ENCODE data around the gene PRKACA. TPM values are rescaled to one million over a fixed set of nuclear protein-coding genes. Genes with fewer than 3 reads are reported as not detected.
"Not testable (repeated sequence)": the region's sequence is repeated elsewhere in the genome, so short reads cannot be mapped to it uniquely, and the experiment has no call there.

The PRKACA gene
- total RNA-seq, 1 donor from 2014 or later, result 78.0 TPM

- ATAC-seq, result no peak
- intact Hi-C loops (cut with DNase I), result loop anchor here (5.0 kb wide), 1 partner anchor 176 kb away; no protein-coding TSS in a partner anchor
These were observed 59.1 kb downstream of the PRKACA start for GRCh38 chr19:14058182-14059092.

GRCh38 chr19:14056741-14057356, 60.7 kb downstream of the PRKACA start:
- DNase-seq (ENCODE audit: low spot score) (no peak), ATAC-seq (peak; percentile 13)
- intact Hi-C loops (cut with DNase I), result loop anchor here (5.0 kb wide), 1 partner anchor 175 kb away; no protein-coding TSS in a partner anchor

More at GRCh38 chr19:14058182-14059092, 59.1 kb downstream of the PRKACA start:
- no peak for DNase-seq (ENCODE audit: low spot score)

GRCh38 chr19:14056069-14056666, 61.4 kb downstream of the PRKACA start:
- intact Hi-C loops (cut with DNase I), result loop anchor here (5.0 kb wide), 1 partner anchor 174 kb away; no protein-coding TSS in a partner anchor
- peak; percentile 11 for ATAC-seq

DNA sequence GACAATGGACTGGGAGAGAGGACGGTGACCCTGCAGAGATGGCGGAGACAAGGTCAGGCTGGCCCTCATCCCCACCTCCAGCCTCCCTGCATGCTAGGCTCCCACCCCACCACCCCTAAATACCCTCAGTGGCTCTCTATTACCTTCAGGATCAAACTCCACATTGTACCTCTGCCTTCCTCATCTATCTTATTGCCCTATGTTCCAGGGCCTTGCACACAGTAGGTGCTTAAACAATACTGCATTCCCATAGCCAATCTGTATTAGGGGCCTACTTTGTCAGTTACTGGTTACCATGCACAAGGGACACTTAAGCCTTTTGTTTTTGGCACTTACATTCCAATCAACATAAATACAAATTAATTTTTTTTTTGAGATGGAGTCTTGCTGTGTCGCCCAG, 62.2 kb downstream of the PRKACA start:
- intact Hi-C loops (cut with DNase I), result loop anchor here (5.0 kb wide), 1 partner anchor 173 kb away; no protein-coding TSS in a partner anchor
- no peak for ATAC-seq
- no peak for DNase-seq (ENCODE audit: low spot score)

More at GRCh38 chr19:14056069-14056666, 61.4 kb downstream of the PRKACA start:
- DNase-seq (ENCODE audit: low spot score), result no peak

DNA sequence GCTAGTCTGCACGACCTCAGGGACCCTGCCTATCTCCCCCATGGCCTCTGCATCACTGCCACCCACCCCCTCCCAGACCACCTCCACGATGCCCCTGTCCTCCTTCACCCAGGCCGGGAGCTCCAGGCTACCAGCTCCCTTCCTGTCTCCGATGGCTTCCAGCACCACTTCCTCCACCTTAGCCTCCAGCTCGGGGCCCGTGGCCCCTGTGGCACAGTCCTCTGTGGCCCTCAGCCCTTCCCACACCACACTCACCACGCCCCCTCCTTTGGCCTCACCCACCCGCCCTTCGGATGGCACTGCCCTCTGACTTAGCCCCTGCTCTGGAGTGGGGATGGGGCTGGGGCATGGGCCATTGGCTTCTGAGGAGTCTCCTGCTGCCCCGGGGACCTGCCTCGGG, 62.8 kb downstream of the PRKACA start:
- intact Hi-C loops (cut with DNase I), result loop anchor here (5.0 kb wide), 1 partner anchor 172 kb away; no protein-coding TSS in a partner anchor
- DNase-seq (ENCODE audit: low spot score) (no peak), ATAC-seq (no peak)

DNA sequence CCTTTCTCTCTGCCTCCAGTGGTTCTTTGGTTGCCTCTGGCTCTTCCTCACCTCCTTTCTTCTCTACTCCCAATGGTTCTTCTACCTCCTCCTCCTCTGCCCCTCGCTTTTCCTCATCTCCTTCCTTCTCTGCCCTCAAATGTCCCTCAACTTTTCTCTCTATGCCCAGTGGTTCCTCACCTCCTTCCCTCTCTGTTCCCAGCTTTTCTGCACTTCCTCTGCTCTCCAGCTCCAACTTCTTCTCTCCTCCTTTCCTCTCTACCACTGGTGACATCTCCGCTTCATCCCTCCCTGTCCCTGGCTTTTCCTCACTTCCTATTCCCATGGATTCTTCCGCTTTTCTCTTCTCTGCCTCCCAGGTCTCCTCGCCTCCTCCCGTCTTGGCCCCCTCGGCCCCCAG, 63.5 kb downstream of the PRKACA start:
- ATAC-seq (no peak), DNase-seq (ENCODE audit: low spot score) (no peak)
- intact Hi-C loops (cut with DNase I), result no loop called here

DNA sequence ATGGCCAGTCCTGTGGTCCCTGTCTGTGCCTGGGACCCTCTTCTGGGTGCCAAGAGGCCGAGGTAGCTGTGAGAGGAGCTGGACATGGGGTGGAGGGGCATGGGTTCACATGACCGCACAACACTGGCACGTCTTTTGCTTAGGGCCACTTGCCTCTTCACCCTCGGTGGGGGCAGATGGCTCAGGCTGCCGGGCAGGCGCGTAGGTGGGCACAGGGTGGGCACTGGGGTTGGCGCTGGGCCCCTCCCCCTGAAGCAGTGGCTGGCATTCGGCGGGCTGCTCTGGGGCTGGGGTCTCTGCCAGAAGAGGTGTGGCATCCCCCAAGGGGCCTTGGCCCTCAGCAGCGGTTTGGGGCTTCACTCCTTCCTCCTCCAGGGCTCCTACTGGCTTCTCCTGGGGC, 64.1 kb downstream of the PRKACA start:
- ATAC-seq, result no peak
- DNase-seq (ENCODE audit: low spot score), result no peak
- intact Hi-C loops (cut with DNase I), result no loop called here

DNA sequence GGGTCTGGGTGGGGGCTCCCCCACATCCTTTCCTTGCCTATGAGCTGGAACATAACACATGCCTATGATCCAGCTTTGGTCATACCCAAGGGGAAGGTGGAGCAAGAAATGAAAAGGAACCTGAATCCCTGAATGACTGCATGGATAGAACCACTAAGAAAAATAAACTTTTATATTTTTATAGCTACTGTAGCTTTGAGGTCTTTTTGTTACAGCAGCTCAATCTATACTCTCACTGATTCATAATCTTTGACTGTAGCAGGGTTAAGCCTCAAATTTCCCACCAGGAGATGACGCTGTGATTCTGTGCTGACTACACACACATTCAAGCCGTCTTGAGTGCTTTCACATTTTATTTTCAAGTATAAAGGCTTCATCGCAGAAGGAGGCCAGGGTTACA, 64.5 kb downstream of the PRKACA start:
- DNase-seq (ENCODE audit: low spot score) (no peak), ATAC-seq (no peak)
- intact Hi-C loops (cut with DNase I), result no loop called here

DNA sequence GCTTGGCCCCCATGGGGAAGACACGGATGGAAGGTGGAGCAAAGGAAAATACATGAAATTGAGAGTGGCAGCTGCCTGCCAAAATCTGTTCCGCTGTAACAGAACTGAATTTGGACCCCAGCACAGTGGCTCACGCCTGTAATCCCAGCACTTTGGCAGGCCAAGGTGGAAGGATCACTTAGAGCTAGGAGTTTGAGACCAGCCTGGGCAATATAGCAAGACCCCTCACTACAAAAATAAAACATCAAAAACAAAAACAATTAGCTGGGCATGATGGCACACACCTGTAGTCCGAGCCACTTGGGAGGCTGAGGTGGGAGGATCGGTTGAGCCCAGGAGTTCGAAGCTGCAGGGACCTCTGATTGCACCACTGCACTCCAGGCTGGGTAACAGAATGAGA, 65.1 kb downstream of the PRKACA start:
- intact Hi-C loops (cut with DNase I), result no loop called here
- DNase-seq (ENCODE audit: low spot score) (no peak), ATAC-seq (no peak)

GRCh38 chr19:14051980-14052379, 65.6 kb downstream of the PRKACA start:
- no peak for DNase-seq (ENCODE audit: low spot score)
- no peak for ATAC-seq
- intact Hi-C loops (cut with DNase I), result no loop called here

DNA sequence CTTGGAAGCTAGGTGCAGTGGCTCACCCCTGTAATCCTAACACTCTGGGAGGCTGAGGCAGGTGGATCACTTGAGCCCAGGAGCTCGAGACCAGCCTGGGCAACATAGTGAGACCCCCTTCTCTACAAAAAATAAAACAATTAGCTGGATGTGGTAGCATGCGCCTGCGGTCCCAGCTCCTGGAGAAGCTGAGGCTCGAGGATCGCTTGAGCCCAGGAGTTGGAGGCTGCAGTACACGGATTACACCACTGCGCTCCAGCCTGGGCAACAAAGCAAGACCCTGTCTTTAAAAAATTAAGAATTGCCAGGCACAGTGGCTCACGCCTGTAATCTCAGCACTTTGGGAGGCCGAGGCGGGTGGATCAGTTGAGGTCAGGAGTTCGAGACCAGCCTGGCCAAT, 66.6 kb downstream of the PRKACA start:
- ATAC-seq; intact Hi-C loops (cut with DNase I); DNase-seq (ENCODE audit: low spot score): not testable (repeated sequence)

DNA sequence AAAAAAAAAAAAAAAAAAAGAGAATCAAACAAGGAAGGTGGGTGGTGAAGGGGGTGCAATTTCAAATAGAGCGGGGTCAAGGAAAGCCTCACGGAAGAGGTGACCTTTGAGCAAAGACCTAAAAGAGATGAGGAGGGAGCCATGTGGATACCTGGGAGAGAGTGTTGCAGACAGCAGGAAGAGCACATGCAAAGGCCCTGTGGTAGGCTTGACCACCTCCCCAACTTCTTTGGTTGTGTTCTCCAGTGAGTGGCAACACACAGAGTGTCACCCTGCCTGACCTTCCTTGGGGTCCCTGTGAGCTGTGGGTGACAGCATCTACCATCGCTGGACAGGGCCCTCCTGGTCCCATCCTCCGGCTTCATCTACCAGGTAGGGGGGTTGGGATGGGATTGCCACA, 67.0 kb downstream of the PRKACA start:
- intact Hi-C loops (cut with DNase I), result no loop called here
- ATAC-seq (no peak), DNase-seq (ENCODE audit: low spot score) (no peak)

DNA sequence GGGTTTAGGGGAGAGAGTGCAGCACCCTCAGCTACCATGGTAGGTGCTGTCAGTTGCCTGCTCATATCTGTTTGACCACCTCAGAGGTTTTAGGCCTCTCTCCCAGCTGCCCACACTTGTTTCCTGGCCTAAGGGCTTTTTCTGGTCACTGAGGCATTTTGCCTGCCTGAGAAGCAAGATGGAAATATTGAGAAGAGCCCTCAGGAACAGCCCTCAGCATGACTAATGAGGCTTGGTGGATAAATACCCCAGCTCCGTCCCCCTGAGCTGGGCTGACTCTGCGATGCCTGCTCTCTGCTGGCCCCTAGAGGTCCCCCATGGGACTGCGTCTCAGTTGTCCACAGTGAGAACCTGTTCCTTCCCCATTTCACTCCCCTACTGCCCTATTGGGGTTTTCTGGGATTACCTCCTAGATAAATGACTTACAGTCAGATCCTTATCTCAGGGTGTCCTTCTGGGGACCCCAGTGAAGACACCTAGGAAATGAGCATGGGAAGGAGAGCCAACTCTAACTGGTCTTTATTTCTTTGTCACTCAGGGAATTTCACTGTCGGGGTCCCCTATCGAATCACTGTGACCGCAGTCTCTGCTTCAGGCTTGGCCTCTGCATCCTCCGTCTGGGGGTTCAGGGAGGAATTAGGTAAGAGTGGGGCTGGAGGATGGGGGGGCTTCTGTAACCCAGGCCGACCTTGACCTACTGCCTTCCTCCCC, 69.0 kb downstream of the PRKACA start:
- ATAC-seq, result peak; percentile 49
- intact Hi-C loops (cut with DNase I), result no loop called here

DNA sequence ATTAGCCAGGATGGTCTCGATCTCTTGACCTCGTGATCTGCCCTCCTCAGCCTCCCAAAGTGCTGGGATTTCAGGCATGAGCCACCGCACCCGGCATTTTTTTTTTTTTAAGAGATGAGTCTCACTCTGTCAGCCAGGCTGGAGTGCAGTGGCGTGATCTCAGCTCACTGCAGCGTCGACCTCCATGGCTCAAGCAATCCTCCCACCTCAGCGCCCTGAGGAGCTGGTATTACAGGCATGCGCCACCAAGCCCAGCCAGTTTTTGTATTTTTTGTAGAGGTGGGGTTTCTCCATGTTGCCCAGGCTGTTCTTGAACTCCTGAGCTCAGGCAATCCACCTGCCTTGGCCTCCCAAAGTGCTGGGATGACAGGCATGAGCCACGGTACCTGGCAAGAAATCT, 69.7 kb downstream of the PRKACA start:
- ATAC-seq; intact Hi-C loops (cut with DNase I); DNase-seq (ENCODE audit: low spot score): not testable (repeated sequence)

More for the DNA sequence above, 69.0 kb downstream of the PRKACA start:
- DNase-seq (ENCODE audit: low spot score), result peak; percentile 67

DNA sequence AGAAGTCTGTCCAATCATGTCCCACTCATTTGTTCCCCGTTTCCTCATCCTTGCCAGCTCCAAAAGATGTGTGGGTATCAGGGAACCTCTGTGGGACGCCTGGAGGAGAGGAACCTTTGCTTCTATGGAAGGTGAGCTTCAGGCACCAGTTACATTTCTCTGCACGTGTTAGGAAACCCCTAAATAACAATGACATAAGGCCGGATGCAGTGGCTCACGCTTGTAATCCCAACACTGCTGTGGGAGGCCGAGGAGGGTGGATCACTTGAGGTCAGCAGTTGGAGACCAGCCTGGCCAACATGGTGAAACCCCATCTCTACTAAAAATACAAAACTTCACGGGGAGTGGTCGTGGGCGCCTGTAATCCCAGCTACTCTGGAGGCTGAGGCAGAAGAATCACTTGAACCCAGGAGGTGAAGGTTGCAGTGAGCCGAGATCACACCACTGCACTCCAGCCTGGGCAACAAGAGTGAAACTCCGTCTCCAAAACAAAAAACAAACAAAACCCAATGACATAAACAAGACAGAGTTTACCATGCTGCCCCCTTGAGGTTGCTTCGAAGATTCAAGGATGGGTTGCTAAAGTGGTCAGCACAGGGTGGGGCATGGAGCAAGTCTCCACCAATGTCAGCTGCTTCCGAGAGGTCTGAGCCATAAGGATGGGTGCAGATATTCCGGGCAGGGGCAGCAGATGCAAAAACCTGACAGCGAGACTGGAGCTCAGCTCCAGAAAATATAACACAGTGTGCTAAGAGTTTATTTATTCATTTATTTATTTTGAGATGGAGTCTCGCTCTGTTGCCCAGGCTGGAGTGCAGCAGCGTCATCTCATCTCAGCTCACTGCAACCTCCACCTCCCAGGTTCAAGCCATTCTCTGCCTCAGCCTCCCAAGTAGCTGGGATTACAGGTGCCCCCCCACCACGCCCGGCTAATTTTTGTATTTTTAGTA, 74.6 kb downstream of the PRKACA start:
- ATAC-seq, result peak; percentile 82
- intact Hi-C loops (cut with DNase I), result not testable (repeated sequence)
- DNase-seq (ENCODE audit: low spot score), result peak; percentile 63
